ENCODE results near the gene CPE.

CPE gene

GRCh38 chr4:165542476-165542875, 163.7 kb downstream of the CPE start:
- no peak overlapping the region for H3K4me3 ChIP-seq (ENCODE audit: low read depth, low read length)

Data from iPS-11a (cell line).